Measurements from ENCODE around the gene BMAL1. TPM values are rescaled to one million over a fixed set of nuclear protein-coding genes. Genes with fewer than 3 reads are reported as not detected.

Gene BMAL1
- total RNA-seq, 2 donors from 2014 or later: 61.4 to 82.1 TPM

GRCh38 chr11:13321431-13321830, 43.8 kb downstream of the BMAL1 start:
- ATAC-seq (no peak), DNase-seq (ENCODE audit: low spot score) (no peak)
- Mint-ChIP-seq H3K4me1 (ENCODE audit: low read depth in 2 of 2) (peaks cover 61 to 62% of the 10 kb centered on the region in 2 donors), H3K27ac (peak overlapping the region; percentile 22 to 86), H3K27me3 (no peaks in the 10 kb centered on the region), H3K9me3 (no peaks in the 10 kb centered on the region), H3K4me3 (no peak overlapping the region), H3K36me3 (peaks cover 4% of the 10 kb centered on the region)

DNA sequence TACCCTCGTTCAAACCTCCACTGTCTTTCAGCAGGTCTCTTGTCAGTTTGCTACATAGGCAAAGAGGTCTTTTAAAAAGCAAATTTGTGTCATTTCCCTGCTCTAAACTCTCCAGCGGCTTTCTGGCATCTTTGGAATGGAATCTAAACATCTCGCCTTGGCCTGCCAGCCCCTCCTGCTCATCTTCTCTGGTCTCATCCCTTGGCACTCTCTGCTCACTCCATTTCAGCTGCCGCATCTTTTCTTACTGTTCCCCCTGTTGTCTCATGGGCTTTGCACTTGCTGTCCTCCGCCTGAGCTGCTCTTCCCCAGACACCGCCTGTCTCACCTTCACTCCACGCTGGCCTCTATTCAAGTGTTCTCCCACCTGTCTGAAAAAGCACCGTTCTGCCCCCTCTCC, 46.6 kb downstream of the BMAL1 start:
- H3K4me1 Mint-ChIP-seq (ENCODE audit: low read depth in 2 of 2): peaks cover 52 to 57% of the 10 kb centered on the region in 2 donors
- H3K27ac Mint-ChIP-seq: peak overlapping the region; percentile 11 to 24
- no peak for ATAC-seq
- H3K36me3 Mint-ChIP-seq: peaks cover 4% of the 10 kb centered on the region
- no peaks in the 10 kb centered on the region for H3K9me3 Mint-ChIP-seq
- H3K27me3 Mint-ChIP-seq: no peaks in the 10 kb centered on the region
- no peak overlapping the region for H3K4me3 Mint-ChIP-seq
- DNase-seq (ENCODE audit: low spot score): no peak

DNA sequence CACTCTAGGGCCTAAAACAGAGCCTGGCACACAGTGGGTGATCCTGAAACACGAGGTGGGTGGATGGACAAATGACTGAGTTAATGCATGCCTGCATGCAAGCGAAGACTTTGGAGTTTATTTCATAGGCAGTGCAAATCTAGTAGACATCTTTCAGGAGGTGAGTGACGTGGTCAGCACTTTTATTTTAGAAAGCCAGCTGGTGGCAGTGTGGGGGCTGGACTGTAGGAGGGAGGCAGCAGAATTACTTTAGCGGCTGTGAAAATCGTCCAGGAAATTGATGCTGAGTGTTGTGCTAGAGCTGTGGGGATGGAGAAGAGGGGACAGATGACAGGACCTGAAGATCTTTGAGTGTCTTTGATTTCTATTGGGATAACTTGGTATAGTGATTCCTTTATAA, 47.1 kb downstream of the BMAL1 start:
- ATAC-seq: peak in 1 of 2 donors; percentile 50
- Mint-ChIP-seq H3K4me1 (ENCODE audit: low read depth in 2 of 2) (peaks cover 52 to 60% of the 10 kb centered on the region in 2 donors), H3K36me3 (peaks cover 4% of the 10 kb centered on the region), H3K9me3 (no peaks in the 10 kb centered on the region), H3K4me3 (no peak overlapping the region), H3K27ac (peak overlapping the region; percentile 11 to 24), H3K27me3 (no peaks in the 10 kb centered on the region)
- DNase-seq (ENCODE audit: low spot score): no peak

DNA sequence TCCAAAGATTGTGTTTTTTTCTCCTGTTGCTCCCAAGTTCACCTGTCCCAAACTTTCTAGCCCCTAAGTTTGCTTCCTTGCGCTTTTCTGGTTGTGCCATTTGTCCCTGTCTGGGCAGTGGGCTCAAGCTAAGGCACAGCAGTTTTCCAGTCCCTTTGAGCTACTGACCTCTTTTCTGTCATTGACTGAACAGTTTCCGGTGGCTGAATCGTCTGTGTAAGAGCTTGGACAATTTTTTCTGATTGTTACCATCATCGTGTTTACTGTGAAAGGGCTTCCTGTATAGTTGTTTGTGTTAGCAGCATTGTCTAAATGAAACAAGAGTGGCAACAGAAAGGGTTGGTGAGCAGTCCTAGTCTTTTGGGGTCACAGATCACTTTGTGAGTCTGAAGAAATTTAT, 49.8 kb downstream of the BMAL1 start:
- Mint-ChIP-seq H3K4me1 (ENCODE audit: low read depth in 2 of 2) (peaks cover 44 to 58% of the 10 kb centered on the region in 2 donors), H3K4me3 (no peak overlapping the region), H3K27me3 (no peaks in the 10 kb centered on the region), H3K9me3 (no peaks in the 10 kb centered on the region), H3K36me3 (peaks cover 4% of the 10 kb centered on the region), H3K27ac (peak overlapping the region in 1 of 2 donors; percentile 36)
- DNase-seq (ENCODE audit: low spot score): no peak
- no peak for ATAC-seq

- no peak for ATAC-seq
- H3K27ac Mint-ChIP-seq: no peak overlapping the region
- no peak for DNase-seq (ENCODE audit: low spot score)
- H3K36me3 Mint-ChIP-seq: peaks cover 4% of the 10 kb centered on the region
- no peaks in the 10 kb centered on the region for H3K9me3 Mint-ChIP-seq
- H3K4me3 Mint-ChIP-seq: no peak overlapping the region
- H3K27me3 Mint-ChIP-seq: no peaks in the 10 kb centered on the region
- peaks cover 51 to 55% of the 10 kb centered on the region in 2 donors for H3K4me1 Mint-ChIP-seq (ENCODE audit: low read depth in 2 of 2)
Observed at GRCh38 chr11:13328286-13328685, 50.7 kb downstream of the BMAL1 start.

DNA sequence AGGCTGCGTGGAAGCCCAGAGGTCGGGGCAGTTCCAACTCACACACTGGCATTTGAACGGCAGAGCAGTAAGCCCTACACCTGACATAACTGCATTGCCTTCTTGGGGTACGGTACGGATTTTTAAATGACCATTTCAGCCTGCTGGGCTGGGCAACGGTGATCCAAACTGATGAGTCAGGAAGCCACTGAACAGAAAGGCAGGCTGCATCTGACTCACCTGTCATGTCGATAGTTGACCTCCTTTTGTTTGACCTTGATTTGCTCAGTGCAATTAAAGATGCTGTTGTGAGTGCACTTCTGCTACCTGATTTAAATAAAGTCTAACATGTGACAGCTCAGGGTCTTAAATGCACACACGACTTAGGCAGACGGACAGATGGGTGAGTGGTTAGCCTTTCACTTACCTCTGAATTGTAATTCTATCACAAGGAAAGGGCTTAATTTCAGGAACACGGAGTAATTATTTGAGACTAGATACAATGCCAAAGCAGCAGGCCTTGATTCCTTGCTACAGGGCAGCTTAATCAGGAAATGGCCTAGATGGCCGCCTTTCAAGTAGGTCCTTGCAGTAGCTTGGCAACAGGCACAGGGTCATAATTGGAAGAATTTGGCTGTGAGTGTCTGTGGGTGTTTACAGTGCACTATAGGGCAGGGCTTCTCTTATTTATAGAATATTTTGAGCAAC, 52.2 kb downstream of the BMAL1 start:
- DNase-seq (ENCODE audit: low spot score): no peak
- peak overlapping the region in 1 of 2 donors; percentile 21 for H3K27ac Mint-ChIP-seq
- no peak overlapping the region for H3K4me3 Mint-ChIP-seq
- no peak for ATAC-seq
- H3K36me3 Mint-ChIP-seq: no peaks in the 10 kb centered on the region
- H3K9me3 Mint-ChIP-seq: no peaks in the 10 kb centered on the region
- peaks cover 54 to 55% of the 10 kb centered on the region in 2 donors for H3K4me1 Mint-ChIP-seq (ENCODE audit: low read depth in 2 of 2)
- no peaks in the 10 kb centered on the region for H3K27me3 Mint-ChIP-seq

GRCh38 chr11:13332124-13332523, 54.5 kb downstream of the BMAL1 start:
- Mint-ChIP-seq H3K27ac (peak overlapping the region; percentile 45 to 67), H3K4me1 (ENCODE audit: low read depth in 2 of 2) (peaks cover 54 to 58% of the 10 kb centered on the region in 2 donors), H3K4me3 (no peak overlapping the region), H3K27me3 (no peaks in the 10 kb centered on the region), H3K9me3 (no peaks in the 10 kb centered on the region), H3K36me3 (no peaks in the 10 kb centered on the region)
- ATAC-seq: no peak
- no peak for DNase-seq (ENCODE audit: low spot score)

GRCh38 chr11:13333456-13333957, 55.9 kb downstream of the BMAL1 start:
- Mint-ChIP-seq H3K4me3 (no peak overlapping the region), H3K27me3 (no peaks in the 10 kb centered on the region), H3K9me3 (no peaks in the 10 kb centered on the region), H3K27ac (peak overlapping the region; percentile 60 to 65), H3K36me3 (no peaks in the 10 kb centered on the region), H3K4me1 (ENCODE audit: low read depth in 2 of 2) (peaks cover 54 to 59% of the 10 kb centered on the region in 2 donors)
- DNase-seq (ENCODE audit: low spot score) (no peak), ATAC-seq (no peak)

- ATAC-seq (no peak), DNase-seq (ENCODE audit: low spot score) (no peak)
- Mint-ChIP-seq H3K4me1 (ENCODE audit: low read depth in 2 of 2) (peaks cover 57 to 62% of the 10 kb centered on the region in 2 donors), H3K36me3 (no peaks in the 10 kb centered on the region), H3K9me3 (no peaks in the 10 kb centered on the region), H3K4me3 (no peak overlapping the region), H3K27ac (peak overlapping the region; percentile 60 to 65), H3K27me3 (no peaks in the 10 kb centered on the region)
Observed at GRCh38 chr11:13334034-13334786, 56.6 kb downstream of the BMAL1 start.

DNA sequence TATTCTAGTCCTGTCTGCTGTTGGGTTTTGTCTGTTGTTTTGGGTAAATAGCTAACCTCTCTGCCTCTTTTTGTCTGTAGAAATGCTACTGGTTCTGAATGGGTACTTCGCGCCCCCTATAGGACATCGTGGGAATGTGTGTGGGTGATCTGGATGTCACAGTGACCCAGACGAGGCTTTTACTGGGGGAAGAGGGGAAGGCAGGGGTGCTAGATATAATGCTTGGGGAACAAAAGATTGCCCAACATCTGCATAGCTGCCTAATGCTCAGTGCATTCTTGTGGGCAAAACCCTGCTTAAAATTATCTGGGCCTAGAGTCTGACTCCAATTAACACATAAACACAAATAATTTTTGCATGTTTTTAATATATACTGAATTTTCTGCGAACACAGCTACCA, 57.7 kb downstream of the BMAL1 start:
- H3K27me3 Mint-ChIP-seq: no peaks in the 10 kb centered on the region
- H3K4me1 Mint-ChIP-seq (ENCODE audit: low read depth in 2 of 2): peaks cover 58 to 71% of the 10 kb centered on the region in 2 donors
- ATAC-seq (peak; percentile 43 to 52), DNase-seq (ENCODE audit: low spot score) (peak; percentile 75)
- H3K9me3 Mint-ChIP-seq: no peaks in the 10 kb centered on the region
- H3K4me3 Mint-ChIP-seq: no peak overlapping the region
- no peak overlapping the region for H3K27ac Mint-ChIP-seq
- no peaks in the 10 kb centered on the region for H3K36me3 Mint-ChIP-seq

DNA sequence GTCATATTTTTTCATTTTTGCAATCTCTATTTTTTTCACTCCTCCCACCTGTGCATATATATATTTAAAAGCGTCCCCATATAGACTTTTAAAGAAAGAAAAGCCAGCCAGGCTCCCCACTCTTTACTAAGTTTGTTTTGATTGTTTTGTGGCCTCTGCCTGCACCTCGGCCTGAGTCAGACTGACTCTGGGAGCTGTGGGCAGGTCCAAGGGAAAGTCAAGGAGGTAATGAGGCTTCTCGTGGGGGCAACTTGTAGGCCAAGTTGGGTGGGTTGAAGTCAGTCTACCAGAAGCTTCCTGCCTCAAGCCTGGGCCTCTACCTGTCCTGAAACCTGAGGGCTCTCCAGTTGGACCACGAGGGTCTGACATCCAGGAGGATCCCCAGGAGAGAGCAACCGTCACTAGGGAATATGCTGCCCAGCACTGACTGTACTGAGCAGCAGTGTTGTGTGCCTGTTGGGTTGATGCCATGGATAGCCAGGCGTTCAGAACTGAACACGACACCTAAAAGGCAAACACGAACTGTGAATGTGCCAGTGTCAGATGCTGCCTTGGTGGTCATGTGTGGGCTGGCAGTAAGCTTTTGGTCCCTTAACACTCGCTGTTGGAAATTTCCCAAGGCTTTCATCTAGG, 58.8 kb downstream of the BMAL1 start:
- Mint-ChIP-seq H3K4me3 (no peak overlapping the region), H3K27me3 (no peaks in the 10 kb centered on the region), H3K36me3 (no peaks in the 10 kb centered on the region), H3K27ac (peak overlapping the region in 1 of 2 donors; percentile 25), H3K9me3 (no peaks in the 10 kb centered on the region), H3K4me1 (ENCODE audit: low read depth in 2 of 2) (peaks cover 59 to 74% of the 10 kb centered on the region in 2 donors)
- DNase-seq (ENCODE audit: low spot score) (no peak), ATAC-seq (no peak)

DNA sequence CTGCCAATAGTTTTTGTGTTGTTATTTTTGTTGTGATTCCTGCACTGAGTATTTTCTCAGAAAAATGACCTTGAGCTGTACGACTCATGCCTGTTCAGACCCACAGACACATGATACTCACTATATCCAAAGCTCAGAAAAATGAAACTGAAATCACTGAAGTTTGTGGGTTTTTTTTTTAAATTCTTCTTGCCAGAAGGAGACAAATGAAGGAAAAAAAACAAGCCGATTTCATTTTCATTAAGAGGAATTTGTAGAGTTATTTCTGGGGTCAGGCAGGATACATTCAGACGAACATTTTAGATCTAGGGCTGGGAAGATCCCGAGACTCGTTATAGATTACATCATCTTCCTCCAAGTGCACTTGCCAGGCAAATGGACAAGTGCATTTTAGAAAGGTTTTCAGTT, 60.4 kb downstream of the BMAL1 start:
- peak overlapping the region; percentile 79 to 86 for H3K27ac Mint-ChIP-seq

GRCh38 chr11:13338427-13339069, 61.0 kb downstream of the BMAL1 start:
- peak; percentile 34 to 59 for ATAC-seq
- no peaks in the 10 kb centered on the region for H3K27me3 Mint-ChIP-seq
- H3K9me3 Mint-ChIP-seq: no peaks in the 10 kb centered on the region
- no peak for DNase-seq (ENCODE audit: low spot score)
- H3K36me3 Mint-ChIP-seq: no peaks in the 10 kb centered on the region
- H3K27ac Mint-ChIP-seq: peak overlapping the region; percentile 79 to 86
- peak overlapping the region; percentile 81 for H3K4me3 Mint-ChIP-seq
- H3K4me1 Mint-ChIP-seq (ENCODE audit: low read depth in 2 of 2): peaks cover 58 to 59% of the 10 kb centered on the region in 2 donors

More for the DNA sequence above, 60.4 kb downstream of the BMAL1 start:
- Mint-ChIP-seq H3K27me3 (no peaks in the 10 kb centered on the region), H3K4me1 (ENCODE audit: low read depth in 2 of 2) (peaks cover 58 to 62% of the 10 kb centered on the region in 2 donors), H3K9me3 (no peaks in the 10 kb centered on the region), H3K4me3 (peak overlapping the region; percentile 81), H3K36me3 (no peaks in the 10 kb centered on the region)
- peak; percentile 72 to 73 for ATAC-seq
- DNase-seq (ENCODE audit: low spot score): no peak
